DMS114 treated with DMSO at 0.1 percent for 48 hours (cell line): ENCODE results near the gene MRPS30.
"Not testable (repeated sequence)": the region's sequence is repeated elsewhere in the genome, so short reads cannot be mapped to it uniquely, and the experiment has no call there.

ENCODE experiments used
- DNase-seq: peaks from one replicate; lab custom pipeline; 2025; ENCODE audit not compliant: unreplicated experiment; lab: John Stamatoyannopoulos, UW

The MRPS30 gene

DNA sequence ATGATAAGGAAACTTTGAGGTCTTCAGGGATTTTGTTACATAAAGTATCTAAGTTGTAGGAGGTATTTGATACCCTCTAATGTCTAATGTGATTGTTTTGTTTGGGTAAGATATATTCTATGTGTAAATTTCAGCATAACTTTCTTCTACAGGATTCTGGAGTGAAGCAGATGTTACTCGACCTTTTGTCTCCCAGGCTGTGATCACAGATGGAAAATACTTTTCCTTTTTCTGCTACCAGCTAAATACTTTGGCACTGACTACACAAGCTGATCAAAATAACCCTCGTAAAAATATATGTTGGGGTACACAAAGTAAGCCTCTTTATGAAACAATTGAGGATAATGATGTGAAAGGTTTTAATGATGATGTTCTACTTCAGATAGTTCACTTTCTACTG is 6.0 kb downstream of the MRPS30 start:
- DNase-seq, result no peak

DNA sequence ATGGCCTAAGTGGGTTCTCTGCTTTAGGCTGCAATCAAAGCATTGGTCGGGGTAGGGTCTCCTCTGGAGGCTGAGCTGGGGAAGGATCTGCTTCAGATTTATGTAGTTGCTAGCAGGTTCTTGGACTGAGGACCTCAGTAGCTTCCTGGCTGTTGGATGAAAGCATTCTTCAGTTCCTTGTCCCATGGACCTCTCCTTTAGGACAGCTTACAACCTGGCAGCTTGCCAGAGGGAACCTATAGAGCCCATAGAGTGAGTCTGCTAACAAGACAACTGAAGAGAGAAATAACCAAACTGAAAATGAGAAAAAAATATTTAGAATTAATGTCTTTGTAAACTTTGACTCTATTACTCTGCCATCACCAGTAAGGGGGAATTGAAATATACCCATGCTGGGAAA is 12.4 kb downstream of the MRPS30 start:
- no peak for DNase-seq

DNA sequence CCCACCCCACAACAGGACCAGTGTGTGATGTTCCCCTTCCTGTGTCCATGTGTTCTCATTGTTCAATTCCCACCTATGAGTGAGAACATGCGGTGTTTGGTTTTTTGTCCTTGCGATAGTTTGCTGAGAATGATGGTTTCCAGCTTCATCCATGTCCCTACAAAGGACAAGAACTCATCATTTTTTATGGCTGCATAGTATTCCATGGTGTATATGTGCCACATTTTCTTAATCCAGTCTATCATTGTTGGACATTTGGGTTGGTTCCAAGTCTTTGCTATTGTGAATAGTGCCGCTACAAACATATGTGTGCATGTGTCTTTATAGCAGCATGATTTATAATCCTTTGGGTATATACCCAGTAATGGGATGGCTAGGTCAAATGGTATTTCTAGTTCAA is 15.9 kb downstream of the MRPS30 start:
- not testable (repeated sequence) for DNase-seq

DNA sequence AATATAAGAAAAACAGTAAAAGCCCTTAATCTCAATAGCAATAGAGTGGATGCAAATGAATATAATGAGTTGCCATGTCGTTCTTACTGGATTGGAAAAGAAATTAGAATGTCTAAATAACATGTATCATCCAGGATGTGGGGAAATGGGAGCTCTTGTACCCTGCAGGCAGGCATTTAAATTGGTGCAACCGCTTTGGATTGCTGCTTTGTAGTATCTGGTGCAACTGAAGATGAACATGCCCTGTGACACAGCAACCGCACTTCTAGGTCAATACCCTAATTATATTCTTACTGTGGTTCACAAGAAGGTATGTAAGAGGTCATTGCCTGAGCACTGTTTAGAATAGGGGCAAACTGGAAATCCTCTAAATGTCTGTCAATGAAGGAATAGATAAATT is 18.9 kb downstream of the MRPS30 start:
- no peak for DNase-seq

DNA sequence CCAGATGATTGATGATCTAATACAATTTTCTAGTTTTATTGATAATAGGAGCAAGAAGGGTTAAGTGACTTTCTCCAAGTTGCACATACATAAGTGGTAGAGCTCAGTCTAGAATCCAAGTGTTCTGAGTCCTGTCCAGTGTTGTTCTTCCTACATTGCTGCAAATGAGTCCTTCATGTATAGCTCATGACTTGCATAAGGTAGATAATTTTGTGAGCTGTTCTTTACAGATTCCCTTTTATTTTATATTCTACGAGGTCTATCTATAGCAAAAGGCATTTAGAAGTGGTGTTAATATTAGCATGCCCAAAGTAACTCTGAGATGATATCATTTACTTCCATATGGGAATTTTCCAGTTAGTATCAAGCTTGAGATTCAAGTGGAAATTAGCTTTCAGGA is 20.0 kb downstream of the MRPS30 start:
- DNase-seq, result no peak

DNA sequence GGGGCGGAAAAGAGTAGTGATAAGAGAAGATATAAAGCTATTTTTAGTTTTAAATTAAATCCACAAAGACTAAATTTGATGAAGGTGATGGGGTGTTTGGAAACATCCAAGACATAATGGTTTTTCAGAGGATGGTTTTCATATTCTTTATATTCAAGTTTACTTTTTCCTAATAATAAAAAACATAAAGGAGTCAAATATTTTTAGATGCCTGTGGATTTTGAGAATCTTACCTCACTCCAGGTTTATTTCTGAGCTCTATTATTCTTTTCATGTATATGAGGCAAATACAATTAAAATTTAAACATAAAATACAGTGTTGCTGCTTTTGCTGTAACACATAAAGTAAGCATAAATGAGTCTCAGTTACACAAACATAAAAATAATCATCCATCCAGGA is 22.2 kb downstream of the MRPS30 start:
- no peak for DNase-seq

DNA sequence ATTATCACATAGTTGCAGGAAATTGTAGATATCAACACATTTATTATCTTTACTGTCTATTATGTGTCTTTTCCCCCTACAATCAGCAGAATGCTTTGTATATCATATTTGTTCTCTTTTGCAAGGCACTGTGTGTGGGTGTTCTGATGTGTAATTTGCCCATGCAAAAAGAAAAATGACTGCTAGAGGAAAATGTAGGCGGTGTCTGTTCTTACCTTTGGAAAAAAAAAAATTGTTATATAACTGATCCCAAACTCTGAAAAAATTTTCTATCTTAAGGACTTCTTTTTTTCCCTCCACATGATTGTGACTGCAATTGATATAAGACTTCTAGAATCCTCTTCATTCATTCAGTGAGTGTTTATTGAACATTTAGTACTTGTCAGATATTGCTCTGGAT is 24.5 kb downstream of the MRPS30 start:
- DNase-seq, result no peak

DNA sequence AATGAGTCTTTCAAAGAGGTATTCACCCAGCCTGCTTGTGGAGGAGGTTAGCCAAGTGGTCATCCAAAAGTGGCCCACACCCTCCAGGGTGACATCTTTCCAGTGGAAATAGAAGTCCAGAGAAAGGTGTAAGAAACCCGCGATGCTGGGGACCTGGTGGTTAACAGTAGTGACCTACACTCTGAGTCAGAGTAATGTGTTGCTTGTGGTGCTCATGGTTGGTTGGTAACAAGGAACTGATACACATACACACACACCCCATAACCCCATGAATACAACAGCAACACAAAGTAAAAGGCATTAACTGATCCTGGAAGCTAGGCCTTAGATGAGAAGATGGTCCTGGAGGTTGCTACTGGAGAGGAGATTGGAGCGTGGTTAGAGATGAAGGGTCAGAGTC is 26.9 kb downstream of the MRPS30 start:
- DNase-seq, result no peak

DNA sequence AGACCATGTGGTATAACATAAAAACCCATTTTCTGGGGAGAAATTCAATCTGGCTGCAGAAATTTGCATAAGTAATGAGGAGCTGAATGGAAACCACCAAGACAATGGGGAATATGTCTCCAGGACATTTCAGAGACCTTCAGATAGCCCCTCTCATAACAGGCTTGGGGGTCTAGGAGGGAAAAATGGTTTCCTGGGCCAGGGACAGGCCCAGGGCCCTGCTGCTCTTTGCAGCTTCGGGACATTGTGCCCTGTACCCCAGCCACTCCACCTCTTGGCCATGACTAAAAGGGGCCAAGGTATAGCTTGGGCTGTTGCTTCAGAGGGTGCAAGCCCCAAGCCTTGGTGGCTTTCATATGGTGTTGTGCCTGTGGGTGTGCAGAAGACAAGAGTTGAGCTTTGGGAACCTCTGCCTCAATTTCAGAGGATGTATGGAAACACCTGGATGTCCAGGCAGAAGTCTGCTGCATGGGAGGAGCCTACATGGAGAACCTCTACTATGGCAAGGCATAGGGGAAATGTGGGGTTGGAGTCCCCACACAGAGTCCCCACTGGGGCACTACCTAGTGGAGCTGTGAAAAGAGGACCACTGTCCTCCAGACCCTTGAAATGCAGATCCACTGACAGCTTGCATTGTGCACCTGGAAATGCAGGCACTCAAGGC is 30.4 kb downstream of the MRPS30 start:
- DNase-seq, result no peak

DNA sequence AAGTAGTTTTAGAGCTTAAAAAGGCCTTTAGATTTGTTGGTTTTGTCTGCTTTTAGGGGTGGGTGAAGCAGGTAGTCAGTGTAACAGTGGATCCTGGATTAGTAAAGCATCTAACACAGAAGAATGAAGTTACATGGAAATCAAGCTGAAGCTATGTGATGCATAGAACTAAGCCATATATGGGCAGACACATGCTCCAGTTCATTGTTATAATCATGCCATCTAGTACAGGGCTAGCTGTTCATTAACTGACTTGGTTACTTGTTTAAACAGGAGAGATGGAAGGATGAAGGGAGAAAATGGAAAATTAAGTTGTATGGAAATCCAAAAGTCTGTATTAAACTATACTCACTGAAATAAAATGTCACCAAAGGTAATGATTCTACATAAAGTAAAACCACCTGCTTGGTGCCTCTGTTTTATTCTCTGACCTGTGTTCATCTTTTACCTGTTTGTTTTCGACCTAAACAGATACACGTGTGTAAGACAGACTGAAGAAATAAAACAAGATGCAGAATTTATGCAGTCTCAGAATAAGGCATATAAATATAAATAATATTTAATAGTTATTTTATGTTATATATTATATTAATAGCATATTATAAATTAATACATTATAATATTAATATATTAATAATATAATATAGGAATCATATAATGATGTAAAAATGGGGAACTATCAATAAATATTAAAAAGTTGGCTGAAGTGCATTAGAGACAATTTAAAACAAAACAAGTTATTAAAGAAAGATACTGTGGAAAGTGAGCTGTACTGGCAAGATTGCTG is 33.9 kb downstream of the MRPS30 start:
- no peak for DNase-seq

DNA sequence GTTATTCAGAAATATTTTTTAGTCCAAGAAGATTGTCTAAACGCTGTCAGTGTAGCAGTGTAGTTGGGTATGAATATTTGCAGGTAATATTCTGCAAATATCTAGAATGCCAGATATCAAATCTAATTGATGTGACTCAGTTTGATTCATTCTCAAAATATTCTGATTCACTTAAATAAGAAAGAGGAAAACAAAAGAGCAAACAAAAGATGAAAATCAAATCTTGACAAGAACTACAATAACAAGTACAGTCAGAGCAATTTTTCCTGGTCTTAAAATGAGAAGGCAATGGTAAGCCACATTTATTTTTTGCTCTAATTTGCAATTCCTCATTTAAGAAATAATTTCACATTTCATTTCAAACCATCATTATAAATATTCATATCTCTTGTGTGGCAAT is 36.0 kb downstream of the MRPS30 start:
- no peak for DNase-seq

DNA sequence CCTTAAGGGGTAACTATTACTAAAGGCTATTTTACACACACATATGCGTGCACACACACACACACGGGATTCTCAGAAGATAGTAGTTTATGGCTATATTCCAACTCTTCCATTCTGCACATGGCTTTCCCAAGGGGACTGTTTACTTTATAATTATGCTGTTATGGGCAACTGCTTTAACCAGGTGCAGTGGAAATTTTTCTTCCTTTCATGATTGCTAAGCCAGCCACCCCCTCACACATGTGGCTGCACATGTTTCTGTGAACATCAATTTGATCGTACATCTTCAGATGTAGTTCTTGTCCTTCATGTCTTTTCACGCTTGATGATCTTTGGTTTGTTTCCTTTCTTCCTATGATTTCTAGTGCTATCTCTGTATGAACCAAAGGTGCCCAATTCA is 37.0 kb downstream of the MRPS30 start:
- DNase-seq, result no peak

DNA sequence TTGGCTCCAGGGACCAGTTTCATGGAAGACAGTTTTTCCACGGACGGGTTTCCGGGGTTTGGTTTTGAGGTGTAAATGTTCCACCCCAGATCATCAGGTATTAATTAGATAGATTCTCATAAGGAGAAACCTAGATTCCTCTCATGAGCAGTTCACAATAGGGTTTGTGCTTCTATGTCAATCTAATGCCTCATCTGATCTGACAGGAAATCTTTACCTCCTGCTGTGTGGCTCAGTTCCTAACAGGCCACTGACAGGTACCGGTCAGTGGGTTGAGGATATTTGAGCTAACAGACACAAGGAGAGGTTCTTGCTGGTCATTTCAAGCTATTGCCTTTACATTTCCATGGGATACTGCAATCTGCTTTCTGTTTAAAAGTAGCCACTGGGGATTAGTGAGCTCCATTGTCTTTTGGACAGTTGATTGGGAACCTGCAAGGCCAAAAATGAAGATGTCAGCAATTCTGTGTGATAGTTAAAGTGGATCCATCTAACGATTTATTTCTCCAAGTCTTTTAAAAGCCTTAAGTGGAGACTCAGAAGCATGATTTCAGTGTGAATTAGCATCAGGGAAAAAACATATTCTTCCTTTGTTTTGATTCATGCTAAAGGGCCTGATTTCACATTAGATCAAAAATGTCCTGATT is 38.6 kb downstream of the MRPS30 start:
- DNase-seq, result no peak

DNA sequence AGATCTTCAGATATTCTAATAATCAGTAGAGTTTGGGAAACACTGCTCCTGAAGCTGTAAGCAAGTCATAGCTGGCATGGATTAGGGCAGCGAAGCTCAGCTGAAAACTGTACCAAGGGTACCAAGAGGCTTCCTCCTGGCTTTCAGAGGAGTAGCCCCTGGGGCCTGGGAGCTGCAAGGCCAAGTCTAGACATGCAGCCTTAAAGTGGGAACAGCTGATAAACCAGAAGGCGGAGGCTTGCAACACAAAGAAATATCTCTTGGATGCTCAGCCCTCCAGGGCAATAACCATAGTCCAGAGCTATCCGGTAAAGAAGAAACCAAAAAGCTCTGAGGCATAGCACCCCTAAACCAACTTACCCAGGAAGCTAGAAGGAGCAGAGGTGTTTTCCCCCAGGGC is 51.5 kb downstream of the MRPS30 start:
- no peak for DNase-seq

DNA sequence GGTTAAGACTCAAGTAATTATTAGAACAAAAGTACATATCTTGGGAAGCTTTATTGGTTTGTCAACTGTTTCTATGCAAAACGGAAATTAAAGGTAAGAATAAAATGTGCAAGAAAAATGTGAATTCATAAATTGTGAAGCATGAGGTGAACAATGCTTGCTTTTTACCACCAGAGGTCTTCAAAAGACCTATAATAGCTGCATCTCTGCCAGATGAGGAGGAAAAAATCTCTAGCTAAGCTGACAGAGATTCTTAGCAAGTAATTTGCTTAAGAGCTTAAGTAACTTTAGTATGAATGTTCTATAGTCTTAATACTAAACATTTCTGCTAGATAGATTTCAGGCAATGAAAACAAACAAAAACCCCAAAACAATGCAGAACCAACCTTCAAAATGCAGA is 54.1 kb downstream of the MRPS30 start:
- no peak for DNase-seq
